Stromal cell of bone marrow (primary cell): Measurements from ENCODE around the gene C22orf39.

Source experiments
- DNase-seq: peaks from one replicate; pipeline ENCODE4 v3.0.0-alpha.2; 2012; ENCODE audit warnings: low read depth

The C22orf39 gene

DNA sequence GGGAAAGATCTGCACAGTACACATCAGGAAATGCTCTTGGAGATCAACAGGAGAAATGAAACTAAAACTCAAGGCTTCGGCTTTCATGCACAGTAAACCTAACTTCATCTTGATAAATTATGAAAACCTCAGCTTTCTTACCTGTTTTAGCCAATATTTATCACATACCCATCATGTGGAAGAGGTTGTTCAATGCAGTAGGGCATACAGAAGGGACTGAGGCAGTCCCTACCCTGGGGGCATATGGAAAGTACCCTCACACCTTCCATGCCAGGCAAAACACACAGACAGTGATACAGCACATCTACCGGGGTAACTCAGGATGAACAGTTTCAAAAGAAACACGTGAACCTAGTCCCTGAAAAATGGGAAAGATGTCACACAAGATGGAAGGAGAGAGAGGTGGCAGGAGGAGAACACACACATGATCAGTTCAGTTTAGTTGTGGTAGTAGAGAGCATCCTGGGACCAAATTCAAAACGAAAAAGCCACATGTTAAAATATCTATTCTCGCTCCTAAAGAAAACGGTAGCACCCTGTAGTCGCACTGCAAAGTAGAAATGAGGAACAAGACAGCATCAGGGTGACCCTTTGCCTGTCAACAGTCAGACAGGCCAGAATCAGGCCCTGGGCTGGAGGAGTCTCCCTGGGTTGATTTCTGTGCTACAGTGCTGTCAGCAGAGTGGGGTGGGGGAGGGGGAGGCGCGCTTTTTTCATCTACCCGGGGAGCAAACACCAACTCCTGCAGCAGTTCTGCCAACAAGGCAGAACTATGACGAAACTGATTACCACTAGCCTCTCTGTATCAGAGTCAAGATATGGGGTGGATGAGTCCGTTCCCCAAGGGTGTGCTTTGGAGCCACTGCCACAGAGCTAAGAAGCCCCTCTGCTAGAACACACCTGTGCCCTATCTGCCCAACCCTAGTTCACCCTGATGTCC, 17.3 kb downstream of the C22orf39 start:
- peak; percentile 49 for DNase-seq

DNA sequence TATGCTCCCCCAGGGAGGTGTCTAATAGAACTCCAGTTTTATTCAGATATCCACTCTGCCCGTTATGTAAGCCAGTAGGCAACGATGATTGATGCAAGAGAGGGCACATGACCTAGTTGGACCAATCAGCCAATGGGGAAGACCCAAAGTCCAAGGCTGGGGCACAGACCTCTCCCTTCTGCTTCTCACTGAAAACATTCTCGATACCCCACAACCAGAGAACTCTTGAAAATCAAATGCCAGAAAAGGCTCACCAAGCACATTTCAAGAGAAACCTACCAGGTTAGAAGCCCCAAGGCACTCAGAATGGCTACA, 23.4 kb downstream of the C22orf39 start:
- DNase-seq: no peak

DNA sequence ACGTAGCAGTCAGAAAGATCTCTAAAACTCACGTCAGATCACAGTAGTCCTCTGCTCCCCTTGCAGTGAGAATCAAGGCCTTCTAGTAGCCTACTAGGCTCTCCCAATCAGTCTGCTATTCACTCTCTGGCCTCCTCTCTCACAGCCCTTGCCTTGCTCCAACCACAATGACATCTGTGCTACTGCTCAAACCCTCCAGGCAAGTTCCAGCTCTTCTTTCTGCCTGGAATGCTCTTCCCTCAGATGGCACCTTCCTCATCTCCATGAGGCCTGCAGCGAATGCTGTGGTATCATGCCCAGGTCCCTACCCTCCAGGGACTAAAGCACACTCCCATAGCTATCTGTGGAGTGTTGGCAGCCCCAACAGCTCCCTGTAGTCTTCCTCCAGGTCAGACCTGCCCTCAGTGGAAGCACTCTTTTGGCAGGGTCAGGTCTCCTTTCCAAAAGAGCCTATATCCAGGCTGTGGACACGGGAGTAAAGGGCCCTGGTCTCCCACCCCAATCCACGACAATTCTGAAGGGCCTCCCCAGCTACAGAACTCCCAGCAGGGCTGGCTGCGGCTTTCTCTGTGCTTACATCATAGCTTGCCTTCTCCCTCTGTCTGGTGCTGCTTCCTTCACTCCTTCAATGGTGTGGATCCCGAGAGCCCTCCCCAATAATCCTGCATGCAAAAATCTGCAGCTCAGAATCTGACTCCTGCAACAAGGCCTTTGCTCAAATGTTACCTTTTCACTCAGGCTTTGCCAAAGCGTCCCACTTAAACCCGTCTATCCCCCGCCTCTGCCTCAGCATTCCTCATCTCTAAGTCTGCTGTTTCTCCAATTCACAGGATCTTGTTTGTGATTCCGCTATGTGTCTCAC, 24.8 kb downstream of the C22orf39 start:
- DNase-seq: no peak

DNA sequence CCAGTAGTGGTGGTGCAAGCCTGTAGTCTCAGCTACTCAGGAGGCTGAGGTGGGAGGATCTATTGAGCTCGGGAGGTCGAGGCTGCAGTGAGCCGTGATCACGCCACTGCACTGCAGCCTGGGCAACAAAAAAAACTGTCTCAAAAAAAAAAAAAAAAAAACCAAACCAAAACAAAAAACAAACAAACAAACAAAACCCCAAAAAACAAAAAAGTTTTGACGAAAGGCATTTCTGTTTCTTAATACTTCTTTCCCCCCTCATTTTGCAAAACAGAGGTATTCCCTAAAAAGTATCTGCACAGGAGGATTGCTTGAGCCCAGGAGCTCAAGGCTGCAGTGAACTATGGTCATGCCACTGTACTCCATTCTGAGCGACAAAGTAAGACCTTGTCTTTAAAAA, 27.2 kb downstream of the C22orf39 start:
- DNase-seq: no peak

DNA sequence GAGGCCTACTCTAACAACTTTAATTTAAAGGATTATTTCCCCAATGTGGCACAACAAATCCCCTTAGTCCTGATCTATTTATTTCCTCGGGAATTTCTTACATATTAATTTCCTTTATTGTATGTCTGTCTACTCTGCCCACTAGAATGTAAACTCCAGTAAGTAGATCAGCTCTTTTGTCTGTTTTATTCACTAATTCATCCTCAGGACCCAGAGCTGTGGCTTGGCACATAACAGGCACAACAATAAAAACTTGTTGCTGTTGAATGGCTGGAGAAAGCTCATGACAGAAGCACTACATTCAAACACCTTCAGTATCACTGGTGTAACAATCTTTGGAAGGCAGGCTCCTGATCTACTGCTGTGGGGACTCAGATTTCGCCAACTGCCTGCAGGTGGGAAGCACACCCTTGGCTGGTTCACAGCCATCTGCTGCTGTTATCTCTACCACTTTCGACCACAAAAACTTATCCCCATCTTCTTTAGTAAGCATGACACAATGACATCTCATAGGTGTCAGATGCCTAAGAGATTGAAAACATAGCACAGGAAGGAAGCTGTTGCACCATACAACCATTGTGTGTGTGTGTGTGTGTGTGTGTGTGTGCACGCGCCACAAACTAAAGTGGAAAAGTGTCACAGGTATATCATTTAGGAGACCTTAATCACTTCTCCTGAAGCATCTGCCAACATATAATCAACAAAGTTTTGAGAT, 27.9 kb downstream of the C22orf39 start:
- no peak for DNase-seq

DNA sequence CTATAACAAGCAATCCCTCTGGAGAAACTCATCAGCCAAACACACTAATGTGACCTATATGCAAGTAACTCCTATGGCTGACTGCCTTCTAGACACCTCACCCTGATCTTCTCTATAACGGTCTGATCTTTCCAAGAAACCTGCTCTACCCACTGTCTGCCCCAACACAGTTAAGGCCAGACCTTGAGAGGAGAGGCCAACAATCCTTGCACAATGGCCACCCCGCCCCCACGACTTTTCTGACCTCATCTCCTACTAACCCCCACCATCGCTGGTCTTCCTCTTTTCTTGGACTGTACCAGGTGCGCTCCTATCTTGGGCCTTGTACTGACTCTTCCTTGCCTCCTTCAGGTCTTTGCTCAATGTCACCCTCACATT, 28.4 kb downstream of the C22orf39 start:
- DNase-seq: no peak

DNA sequence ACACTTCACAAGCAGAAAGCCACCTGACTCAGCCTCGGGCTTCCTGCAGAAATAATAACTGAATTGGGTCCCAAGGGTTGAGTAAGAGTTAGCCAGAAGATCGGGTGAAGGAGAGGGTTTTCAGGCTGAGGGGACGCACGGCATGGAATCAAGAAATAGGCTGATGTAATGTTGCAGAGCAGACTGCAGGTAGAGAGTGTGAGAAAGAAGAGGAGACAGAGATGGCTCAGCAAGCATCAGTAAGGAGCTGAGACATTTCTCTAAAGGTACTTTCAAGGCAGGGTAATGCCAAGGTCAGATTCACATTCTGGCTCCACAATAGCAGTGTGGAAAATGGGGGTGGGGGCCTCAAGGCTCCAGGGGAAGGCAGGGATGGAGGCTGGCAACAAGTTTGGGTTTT, 34.6 kb downstream of the C22orf39 start:
- no peak for DNase-seq

- no peak for DNase-seq
Measured at GRCh38 chr22:19412478-19412877, 35.0 kb downstream of the C22orf39 start.

DNA sequence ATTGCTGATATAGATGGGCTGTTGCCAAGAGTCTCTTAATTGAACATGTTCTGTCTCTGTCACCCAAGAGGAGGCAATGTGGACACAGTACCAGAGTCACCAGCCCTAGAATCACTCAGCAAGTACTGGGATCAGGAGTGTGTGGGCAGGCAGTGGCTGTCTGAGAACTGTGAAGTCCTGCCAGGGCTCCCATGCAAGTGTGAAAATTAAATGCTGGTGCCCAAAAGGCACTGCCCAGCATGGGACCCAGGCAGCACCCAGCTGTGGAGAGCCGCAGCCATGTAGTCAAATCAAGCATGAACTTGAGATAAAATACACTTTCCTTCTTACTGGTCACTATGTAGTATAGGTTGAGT, 35.8 kb downstream of the C22orf39 start:
- no peak for DNase-seq

GRCh38 chr22:19410941-19411689, 36.4 kb downstream of the C22orf39 start:
- no peak for DNase-seq

- DNase-seq: no peak
Measured at GRCh38 chr22:19407649-19408606, 39.6 kb downstream of the C22orf39 start.

- no peak for DNase-seq
Measured at GRCh38 chr22:19406846-19407245, 40.7 kb downstream of the C22orf39 start.

GRCh38 chr22:19406281-19406811, 41.2 kb downstream of the C22orf39 start:
- no peak for DNase-seq

GRCh38 chr22:19405652-19406051, 41.9 kb downstream of the C22orf39 start:
- no peak for DNase-seq

DNA sequence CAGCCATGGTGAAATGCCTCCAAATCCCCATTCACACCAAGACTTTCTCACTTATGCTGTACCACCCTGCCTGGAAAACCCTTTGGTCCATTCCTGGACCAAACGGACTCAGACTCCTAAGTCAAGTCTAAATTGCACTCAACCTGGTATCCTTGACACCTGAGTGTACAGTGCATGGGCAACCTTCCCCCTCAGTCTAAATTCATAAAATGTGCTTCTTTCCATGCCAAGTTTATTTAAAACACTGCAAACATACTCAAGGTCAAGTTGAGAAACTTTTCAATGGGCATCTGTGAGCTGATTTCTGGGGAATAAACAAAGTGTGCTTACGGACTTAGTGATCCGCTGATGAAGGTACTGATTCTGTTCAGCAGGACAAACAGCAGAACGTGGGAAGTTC, 42.4 kb downstream of the C22orf39 start:
- DNase-seq: no peak

GRCh38 chr22:19404676-19405075, 42.8 kb downstream of the C22orf39 start:
- no peak for DNase-seq

DNA sequence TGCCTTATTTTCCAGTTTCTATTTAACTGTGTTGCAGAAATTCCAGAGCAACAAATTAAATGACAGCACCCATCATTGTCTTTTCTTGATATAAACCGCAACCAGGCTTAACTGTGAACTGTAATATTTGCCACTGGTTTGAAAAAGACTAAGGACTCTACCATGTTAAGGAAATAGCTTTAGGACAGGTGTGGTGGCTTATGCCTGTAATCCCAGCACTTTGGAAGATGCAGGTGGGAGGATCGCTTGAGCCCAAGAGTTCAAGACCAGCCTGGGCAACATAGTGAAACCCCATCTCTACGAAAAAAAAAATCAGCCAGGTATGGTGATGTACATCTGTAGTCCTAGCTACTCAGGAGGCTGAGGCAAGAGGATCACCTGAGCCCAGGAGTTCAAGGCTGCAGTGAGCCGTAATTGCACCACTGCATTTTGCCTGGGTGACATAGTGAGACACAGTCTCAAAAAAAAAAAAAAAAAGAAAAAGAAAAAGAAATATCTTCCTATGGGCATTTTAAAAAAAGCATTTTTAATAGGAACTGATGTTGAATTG, 44.8 kb downstream of the C22orf39 start:
- no peak for DNase-seq

GRCh38 chr22:19401483-19401882, 46.0 kb downstream of the C22orf39 start:
- no peak for DNase-seq

DNA sequence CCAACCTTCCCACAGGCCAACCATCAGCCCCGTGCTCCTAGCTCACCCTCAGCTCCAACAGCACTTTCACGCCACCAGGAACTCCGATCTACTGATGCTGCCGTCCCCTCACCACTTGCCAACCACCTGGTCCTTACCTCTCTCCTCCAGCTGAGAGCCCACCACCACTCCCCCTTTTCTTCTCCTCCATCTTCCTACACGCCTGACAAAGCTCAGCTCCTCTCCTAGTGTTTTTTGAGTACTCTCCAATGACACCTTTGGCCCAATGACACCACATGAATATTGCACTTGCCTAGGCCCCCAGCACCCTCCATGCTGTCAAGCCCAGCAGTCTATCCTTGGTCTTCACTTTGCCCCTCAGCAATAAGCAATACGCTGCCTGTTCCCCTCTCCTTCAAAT, 46.6 kb downstream of the C22orf39 start:
- DNase-seq: no peak

GRCh38 chr22:19398652-19399051, 48.9 kb downstream of the C22orf39 start:
- no peak for DNase-seq
